Parathyroid adenoma (tissue), 2 donors: ENCODE measurements around the gene NAGA.

Experiments
- H2AFZ ChIP-seq: fragments of 300-600 bp; sonication (generic); one replicate; pipeline ENCODE4 v1.7.0; 2017; ENCODE audit warnings: antibody characterized with exemption, mild to moderate bottlenecking
- H3K27ac ChIP-seq: fragments of 300-600 bp; sonication (generic); one replicate; pipeline ENCODE4 v1.7.0; 2017
- H3K27me3 ChIP-seq: fragments of 300-600 bp; sonication (generic); one replicate; pipeline ENCODE4 v1.7.0; 2017; ENCODE audit warnings: low read length; ENCODE audit not compliant: control insufficient read depth, insufficient read depth
- H3K36me3 ChIP-seq: fragments of 300-600 bp; sonication (generic); one replicate; pipeline ENCODE4 v1.7.0; 2017; ENCODE audit warnings: low read length; ENCODE audit not compliant: control insufficient read depth, insufficient read depth
- H3K4me1 ChIP-seq: fragments of 300-600 bp; sonication (generic); one replicate; pipeline ENCODE4 v1.7.0; 2017; ENCODE audit warnings: control low read depth
- H3K4me2 ChIP-seq: fragments of 300-600 bp; sonication (generic); one replicate; pipeline ENCODE4 v1.7.0; 2017; ENCODE audit warnings: low read length
- H3K4me3 ChIP-seq: fragments of 300-600 bp; sonication (generic); one replicate; pipeline ENCODE4 v1.7.0; 2017; ENCODE audit warnings: low read depth, low read length
- H3K79me2 ChIP-seq: fragments of 300-600 bp; sonication (generic); one replicate; pipeline ENCODE4 v1.7.0; 2017; ENCODE audit warnings: control low read depth
- H3K9ac ChIP-seq: fragments of 300-600 bp; sonication (generic); one replicate; pipeline ENCODE4 v1.7.0; 2017; ENCODE audit warnings: mild to moderate bottlenecking
- H3K9me3 ChIP-seq: fragments of 300-600 bp; sonication (generic); one replicate; pipeline ENCODE4 v1.7.0; 2017; ENCODE audit warnings: low read length; ENCODE audit not compliant: control insufficient read depth
- TF ChIP-seq, protein P1 (sequence below): fragments of 300-600 bp; sonication (generic); IDR thresholded peaks from one replicate; pipeline ENCODE4 v1.7.0; 2017; ENCODE audit warnings: antibody characterized with exemption, mild to moderate bottlenecking
- donor health status: primary hyperparathyroidism.

NAGA gene

DNA sequence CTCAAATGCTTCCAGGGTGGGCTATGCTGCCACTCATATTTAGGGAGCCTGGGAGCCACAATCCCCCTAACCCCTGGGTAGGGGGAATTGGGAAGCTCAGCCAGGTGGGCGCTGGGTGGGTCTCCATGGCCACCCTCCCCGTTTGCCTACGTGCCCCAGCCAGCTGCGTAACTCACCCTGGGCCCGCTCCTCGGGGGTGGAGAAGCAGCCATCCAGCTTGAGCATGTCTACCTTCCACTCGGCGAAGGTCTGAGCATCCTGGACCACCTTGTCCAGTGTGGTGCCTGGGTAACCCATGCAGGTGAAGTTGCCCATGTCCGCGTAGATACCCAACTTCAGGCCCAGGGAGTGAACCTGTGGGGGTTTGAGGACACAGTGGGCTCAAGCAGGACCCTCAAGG lies 3.7 kb downstream of the NAGA start:
- Histone ChIP-seq H3K27me3 (no peaks in the 10 kb centered on the region), H3K4me1 (peaks cover 8% of the 10 kb centered on the region), H3K9ac (no peak overlapping the region), H3K79me2 (no peaks in the 10 kb centered on the region), H3K4me2 (no peak overlapping the region), H3K4me3 (no peak overlapping the region), H3K27ac (no peak overlapping the region), H3K9me3 (no peaks in the 10 kb centered on the region), H2AFZ (no peak overlapping the region), H3K36me3 (no peaks in the 10 kb centered on the region)
- TF ChIP-seq, protein P1, sequence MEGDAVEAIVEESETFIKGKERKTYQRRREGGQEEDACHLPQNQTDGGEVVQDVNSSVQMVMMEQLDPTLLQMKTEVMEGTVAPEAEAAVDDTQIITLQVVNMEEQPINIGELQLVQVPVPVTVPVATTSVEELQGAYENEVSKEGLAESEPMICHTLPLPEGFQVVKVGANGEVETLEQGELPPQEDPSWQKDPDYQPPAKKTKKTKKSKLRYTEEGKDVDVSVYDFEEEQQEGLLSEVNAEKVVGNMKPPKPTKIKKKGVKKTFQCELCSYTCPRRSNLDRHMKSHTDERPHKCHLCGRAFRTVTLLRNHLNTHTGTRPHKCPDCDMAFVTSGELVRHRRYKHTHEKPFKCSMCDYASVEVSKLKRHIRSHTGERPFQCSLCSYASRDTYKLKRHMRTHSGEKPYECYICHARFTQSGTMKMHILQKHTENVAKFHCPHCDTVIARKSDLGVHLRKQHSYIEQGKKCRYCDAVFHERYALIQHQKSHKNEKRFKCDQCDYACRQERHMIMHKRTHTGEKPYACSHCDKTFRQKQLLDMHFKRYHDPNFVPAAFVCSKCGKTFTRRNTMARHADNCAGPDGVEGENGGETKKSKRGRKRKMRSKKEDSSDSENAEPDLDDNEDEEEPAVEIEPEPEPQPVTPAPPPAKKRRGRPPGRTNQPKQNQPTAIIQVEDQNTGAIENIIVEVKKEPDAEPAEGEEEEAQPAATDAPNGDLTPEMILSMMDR: no peak

DNA sequence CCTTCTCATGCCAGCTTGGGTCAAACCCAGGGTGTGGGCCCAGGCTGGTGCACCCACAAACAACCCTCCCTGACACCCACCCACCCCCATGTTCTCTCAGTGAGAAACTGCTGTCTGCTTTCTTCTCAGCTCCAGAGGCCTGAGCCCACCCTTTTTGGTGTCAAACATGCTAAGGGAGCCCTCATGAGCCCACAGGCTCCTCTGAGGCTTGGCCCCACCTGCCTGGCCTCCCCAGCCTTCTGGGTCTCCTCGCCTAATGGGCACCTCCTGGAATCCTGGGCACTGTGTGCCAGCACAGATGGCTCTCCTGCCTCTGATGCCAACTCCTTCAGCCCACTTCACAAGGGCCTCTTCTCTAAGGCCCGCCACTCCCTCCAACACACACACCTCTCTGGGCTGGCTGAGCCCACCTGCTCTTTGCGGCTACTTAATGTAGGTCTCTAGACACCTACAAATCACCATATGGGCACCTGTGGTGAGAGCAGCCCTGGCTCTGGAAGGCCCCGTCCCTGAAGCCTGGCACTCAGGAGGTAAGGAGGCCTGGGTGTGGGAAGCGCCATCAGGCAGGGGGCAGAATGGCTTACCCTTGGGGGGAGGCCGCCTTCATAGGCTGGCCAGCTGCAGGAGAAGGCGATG lies 4.4 kb downstream of the NAGA start:
- Histone ChIP-seq H3K36me3 (no peaks in the 10 kb centered on the region), H3K27ac (no peak overlapping the region), H3K4me1 (peaks cover 4% of the 10 kb centered on the region), H3K9ac (no peak overlapping the region), H3K9me3 (no peaks in the 10 kb centered on the region), H3K79me2 (no peaks in the 10 kb centered on the region), H2AFZ (no peak overlapping the region), H3K4me3 (no peak overlapping the region), H3K4me2 (no peak overlapping the region), H3K27me3 (no peaks in the 10 kb centered on the region)
- TF ChIP-seq, protein P1: no peak

DNA sequence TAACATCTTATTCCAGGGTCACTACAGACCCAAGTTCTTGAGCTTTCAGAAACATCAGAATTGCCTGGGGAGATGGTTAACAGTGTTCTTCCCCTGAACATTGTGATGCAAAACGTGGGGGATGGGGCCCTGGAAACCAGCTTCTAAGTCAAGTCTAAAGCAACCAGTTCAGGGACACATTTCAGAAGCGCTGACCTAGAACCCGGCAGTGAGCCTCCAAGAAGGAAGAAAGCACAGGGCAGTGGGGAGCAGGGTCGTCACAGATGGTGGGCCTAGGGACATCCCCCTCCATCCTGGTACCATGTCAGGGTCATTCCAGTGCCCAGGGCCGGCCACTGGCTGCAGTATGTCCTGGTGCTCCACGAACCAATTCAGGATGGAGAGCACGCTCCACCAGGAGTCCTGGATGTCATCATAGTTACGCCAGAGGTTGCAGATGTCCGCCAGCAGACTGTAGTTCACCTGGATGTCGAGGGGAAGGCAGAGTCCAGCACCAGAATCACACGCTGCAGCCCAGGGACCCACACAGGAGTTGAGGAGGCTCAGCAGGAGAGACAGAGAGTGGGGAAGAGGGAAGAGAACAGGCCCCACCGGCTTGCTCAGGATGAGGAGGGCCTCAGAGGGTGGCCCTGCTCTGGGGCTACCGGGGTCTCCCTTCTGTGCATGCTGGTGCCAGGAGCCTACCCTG lies 5.0 kb downstream of the NAGA start:
- Histone ChIP-seq H3K4me1 (peaks cover 2% of the 10 kb centered on the region), H3K36me3 (no peaks in the 10 kb centered on the region), H3K4me3 (no peak overlapping the region), H3K27me3 (no peaks in the 10 kb centered on the region), H3K9ac (no peak overlapping the region), H3K79me2 (no peaks in the 10 kb centered on the region), H3K27ac (no peak overlapping the region), H3K9me3 (no peaks in the 10 kb centered on the region), H2AFZ (no peak overlapping the region), H3K4me2 (no peak overlapping the region)
- TF ChIP-seq, protein P1: no peak

DNA sequence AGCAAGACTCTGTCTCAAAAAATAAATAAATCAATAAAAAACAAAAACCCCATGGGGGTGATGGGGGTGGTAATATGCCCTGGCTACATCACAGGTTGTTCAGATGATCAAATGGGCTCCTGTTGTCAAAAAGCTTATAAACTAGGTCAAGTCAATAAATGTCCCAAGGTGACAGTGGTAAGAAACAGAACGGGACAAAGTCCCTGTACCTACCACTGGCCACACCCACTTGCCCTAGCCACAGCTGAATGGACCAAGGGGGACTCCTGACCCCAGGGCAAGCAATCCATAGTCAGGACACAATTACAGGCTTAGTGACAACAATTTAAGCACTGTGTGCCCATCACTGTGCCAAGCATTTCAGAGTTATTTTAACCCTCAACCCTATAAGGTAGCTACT lies 6.0 kb downstream of the NAGA start:
- Histone ChIP-seq H3K4me1 (no peaks in the 10 kb centered on the region), H2AFZ (no peak overlapping the region), H3K79me2 (no peaks in the 10 kb centered on the region), H3K9ac (no peak overlapping the region), H3K4me2 (no peak overlapping the region), H3K27me3 (no peaks in the 10 kb centered on the region), H3K4me3 (no peak overlapping the region), H3K27ac (no peak overlapping the region), H3K9me3 (no peaks in the 10 kb centered on the region), H3K36me3 (no peaks in the 10 kb centered on the region)
- TF ChIP-seq, protein P1: no peak
